ENCODE data around the gene SPEF1.

Gene SPEF1

DNA sequence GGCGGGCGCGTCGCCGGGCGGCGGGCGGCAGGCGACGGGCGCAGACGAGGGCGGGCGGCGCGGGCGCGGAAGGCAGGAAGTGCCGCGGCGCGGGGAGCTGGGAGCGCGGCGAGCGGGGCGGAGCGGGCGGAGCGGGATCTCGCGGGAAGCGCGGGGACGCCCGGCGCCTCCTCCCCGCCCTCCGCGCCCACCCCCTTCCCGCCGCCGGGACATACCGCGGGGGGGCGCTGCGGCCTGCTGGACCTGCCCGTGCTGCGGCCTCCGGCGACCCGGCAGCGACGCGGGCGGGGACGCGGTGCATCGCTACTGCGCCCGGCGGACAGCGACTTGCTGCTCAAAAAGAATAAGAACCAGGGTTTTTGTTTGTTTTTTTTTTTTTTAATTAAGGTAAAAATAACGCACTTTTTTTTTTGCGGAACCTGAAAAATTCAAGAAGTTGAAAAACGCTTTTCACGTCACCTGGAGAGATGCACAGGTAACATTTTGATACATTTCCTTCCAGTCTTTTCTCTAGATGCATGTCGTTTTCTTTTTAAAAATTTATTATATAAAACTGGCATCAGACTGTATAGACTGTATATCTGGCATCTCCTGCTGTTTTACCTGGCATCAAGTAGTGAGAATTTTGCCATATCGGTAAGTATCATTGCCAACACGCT is 5.5 kb upstream of the SPEF1 start, which contains the start of gene CENPB:
TSS of gene CENPB (minus strand) at position 76 of the 659 bp plus-strand sequence. CDS start 257 bp downstream, outside the sequence.
- peak; percentile 96 for DNase-seq

DNA sequence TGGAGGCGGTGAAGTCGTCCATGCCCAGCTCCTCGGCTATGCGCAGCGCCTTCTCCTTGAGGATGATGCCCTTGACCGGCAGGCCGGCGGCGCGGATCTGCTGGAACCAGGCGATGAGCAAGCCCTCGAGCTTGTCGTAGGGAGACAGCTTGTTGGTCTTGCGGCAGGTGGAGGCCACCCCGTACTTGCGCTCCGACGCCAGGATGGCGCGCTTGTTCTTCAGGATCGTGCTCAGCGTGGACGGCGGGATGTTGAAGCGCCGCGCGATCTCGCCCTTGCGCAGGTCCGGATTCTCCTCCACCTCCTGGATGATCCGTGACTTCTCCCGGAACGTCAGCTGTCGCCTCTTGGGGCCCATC is 4.9 kb upstream of the SPEF1 start:
- DNase-seq = peak; percentile 56

DNA sequence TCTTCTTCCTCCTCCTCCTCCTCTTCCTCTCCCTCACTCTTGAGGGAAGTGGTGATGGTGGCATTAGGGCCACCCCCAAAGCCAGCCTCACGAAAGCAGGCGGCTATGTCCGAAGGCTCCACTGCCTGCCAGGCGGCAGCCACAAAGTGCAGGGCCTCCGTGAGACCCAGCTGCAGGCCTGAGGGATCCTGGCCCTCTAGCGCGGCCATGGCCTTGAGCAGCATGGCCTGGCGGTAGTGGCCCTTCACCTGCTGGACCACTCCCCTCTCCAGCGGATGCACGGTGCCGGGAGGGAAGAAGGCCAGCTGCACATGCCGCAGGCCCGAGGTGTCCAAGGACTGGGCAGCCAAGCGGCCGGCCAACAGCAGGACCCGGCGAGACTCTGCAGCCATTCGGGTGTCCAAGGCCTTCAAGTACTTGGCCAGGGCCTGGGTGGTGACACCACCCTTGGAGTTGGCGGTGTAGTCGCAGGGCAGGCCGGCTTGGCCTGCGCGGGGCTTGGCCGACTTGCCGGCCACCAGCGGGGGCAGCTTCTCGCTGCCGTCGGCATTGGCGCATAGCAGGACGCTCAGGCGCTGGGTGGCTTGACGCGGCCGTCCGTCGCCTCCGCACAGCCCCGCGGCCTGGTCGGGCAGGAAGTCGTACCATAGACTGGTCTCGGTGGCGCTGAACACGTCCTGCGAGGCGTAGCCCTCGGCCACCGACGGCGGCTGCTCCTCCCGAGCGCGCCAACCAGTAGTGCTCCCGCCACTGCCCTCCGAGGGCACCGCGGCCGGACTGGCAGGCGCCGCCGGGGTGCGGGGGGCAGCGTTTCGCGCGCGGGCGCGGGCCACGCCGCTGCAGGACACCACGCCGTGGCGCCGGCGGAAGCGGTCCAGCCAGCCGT is 4.2 kb upstream of the SPEF1 start:
- DNase-seq = no peak

DNA sequence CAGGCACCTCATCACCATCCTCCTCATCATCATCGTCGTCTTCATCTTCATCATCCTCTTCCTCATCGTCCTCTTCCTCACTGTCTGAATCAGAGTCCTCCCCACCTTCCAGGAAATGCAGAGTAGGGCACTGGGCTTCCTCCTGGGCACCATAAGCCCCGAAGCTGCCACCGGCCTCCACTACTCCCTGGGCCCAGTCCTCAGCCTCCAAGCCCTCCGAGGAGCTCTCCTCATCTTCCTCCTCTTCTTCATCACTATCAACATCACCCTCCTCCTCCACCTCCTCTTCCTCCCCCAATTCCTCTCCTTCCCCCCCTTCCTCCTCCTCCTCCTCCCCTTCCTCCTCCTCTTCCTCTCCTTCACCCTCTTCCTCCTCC is 3.6 kb upstream of the SPEF1 start:
- DNase-seq = no peak

DNA sequence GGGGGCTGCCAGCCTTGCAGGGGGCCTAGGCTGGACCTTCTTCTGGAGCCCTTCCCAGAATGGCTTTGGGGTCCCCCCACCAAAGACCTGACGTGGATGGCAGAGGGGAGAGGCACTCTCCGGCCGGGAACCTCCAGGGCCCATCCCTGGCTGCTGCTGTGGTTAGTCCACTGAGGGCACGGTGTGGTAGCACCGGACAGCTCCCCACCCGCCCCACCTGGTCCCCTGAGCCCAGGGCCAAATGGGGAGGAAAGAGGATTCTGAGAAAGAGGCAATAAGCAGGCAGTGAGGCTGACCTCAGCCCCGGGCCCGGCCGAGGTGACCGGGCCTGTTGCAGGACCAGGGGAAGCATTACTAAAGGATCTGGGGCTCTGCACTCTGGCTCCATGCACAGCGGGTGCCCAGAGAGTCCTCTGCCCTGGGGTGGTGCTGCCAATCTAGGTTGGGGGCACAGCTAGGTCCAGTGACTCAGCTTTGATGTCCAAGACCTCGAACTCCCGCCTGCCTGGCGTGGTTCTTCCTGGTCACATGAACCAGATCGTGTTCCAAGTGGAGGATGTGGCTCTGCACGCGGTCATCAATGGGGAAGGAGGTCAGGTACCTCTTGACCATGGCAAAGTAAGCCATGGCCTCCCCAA is 3.1 kb upstream of the SPEF1 start:
- no peak for DNase-seq

DNA sequence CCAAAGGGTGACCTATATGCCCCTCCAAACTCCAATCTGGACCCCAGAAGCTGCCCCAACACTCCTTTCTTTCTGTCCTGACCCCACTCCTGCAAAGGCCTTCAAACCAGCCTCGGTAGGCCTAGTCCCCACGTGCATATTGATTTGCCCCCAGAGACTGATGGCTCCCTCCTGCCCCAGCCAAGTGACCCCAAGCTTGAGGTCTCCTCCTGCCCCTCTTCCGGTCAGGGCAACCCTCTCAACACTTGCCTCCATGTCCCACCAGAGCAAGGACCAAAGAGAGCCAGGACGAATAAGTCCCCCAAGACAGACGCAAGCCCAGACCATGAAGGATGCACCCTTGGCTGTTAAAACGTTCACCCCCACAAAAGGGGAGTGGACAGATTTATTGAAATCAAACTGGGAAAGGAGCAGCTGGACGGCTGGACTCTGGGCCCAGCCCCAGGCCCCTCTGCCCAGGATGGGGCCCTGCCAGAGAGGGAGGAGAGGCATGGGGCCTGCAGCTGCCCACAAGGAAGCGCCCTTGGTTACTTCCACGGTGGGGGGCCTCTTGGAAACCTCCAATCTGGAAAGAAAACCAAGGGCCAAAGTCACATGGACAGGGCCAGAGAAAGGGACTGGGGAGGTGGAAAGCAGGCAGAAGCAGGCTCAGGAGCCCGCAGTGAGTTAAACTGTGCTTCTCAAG is 2.4 kb upstream of the SPEF1 start:
- DNase-seq = no peak

DNA sequence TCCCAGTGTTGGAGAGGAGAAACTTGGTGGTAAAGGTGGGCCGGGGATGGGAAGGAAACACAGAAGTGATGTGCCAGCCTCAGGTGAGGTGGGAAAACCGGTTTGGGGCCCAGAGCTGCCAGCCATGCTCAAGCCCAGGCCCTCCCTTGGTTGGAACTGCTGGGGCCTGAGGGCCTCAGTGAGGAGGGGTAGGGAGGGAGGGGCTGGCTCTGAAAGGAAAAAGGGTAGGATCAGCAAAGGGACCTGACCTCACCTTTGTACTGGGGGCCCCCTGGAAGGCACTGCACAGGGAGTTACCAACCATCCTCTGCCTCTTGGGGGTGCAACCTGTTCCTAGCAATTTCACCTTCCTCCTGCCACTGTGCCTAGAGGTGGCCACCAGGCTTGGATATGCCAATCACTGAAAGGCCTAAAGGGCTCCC is 1.8 kb upstream of the SPEF1 start:
- no peak for DNase-seq

DNA sequence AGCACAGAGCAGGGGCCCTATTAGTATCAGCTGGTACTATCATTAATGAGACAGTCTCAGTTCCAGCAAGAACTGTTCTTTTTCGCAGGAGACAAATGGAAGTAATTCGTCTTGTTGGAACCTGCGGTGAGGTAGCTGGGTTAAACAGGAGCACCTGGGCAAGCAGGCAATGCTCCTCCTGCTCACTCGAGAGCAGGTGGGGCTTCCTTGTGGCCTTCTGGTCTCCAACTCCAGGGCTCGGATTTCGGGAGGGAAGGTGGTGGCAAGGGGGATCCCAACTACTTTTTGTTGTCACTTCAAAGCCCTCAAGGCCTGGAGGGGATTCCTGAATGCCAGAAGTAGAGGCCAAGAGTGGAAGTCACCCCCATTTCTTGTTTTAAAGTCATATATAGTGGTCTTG is 1.3 kb upstream of the SPEF1 start:
- no peak for DNase-seq

DNA sequence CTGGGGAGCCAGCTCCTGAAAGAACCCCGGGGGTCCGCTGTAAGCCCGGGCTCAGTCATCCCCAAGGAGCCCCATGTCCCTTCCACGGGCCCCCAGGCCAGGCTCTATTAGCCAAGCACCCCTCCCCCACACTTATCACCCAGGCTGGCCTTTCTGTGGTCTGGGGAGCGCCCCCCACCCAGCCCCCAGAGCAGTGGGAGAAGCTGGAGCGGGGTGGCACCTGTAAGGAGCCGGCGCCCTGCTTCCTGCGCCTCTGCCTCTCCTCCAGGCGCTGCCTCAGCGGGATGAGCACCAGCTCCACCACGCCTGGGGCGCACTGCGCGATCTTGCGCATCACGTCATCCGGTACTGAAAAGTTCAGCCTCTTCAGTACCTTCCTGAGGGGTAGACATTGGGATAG is 2.3 kb downstream of the SPEF1 start:
- no peak for DNase-seq

DNA sequence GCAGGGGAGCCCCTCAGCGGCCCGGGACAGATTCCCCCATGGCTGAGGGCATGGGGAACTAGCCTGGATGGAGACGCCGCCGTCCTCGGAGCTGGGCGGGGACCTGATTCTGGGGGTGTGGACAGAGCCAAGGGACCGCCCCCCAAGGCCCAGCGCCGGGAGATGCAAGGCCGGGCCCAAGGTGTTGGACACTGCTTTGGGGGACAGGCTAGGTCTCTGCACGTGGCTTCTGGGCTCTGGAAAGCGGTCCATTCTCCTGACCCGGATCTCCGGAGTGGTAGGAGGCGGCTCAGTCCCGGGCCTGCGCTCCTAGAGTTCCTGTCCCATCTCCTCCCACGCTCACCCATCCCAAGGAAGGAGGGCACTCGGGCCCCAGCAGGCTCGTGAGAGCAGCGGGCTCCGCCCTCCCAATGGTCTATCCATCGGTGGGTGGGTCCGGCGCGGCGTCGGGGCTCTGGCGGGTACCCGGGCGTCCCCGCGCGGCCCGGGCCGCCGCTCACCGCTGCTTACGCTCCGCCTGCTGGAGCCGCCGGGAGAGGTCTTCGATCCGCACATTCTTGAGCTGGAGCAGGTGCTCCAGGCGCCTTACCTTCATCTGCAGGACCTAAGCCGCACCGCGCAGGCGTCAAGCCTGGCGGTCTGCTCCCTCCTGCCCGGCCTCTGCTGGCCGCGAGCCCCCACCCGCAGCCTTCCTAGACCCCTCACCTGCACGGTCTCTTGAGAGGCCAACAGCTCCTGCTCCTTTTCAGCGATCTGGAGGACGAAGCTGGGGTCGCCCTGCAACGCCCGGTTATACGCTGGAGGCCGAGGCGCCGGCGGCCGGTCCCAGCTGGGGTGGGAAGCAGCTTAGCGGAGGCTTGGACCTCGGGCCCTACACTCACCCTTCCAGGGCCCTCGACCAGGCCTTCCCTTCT is 3.3 kb downstream of the SPEF1 start:
- peak; percentile 57 for DNase-seq

DNA sequence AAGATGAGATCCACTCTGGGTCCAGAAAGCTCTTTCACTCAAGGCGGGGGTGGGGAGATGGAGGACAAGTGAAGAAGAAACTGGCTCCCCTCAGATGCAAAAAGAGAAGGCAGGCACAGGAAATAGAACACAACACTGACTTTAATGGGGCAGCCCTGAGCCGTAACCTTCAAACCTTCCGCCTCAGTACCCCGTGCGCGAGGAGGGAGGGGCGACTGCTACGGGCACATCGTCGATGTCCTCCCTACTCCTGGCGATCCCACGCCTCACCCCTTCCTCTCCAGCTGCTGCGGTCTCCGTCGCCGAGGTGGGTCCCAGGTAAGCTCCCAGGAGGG is 3.9 kb downstream of the SPEF1 start:
- DNase-seq = no peak

DNA sequence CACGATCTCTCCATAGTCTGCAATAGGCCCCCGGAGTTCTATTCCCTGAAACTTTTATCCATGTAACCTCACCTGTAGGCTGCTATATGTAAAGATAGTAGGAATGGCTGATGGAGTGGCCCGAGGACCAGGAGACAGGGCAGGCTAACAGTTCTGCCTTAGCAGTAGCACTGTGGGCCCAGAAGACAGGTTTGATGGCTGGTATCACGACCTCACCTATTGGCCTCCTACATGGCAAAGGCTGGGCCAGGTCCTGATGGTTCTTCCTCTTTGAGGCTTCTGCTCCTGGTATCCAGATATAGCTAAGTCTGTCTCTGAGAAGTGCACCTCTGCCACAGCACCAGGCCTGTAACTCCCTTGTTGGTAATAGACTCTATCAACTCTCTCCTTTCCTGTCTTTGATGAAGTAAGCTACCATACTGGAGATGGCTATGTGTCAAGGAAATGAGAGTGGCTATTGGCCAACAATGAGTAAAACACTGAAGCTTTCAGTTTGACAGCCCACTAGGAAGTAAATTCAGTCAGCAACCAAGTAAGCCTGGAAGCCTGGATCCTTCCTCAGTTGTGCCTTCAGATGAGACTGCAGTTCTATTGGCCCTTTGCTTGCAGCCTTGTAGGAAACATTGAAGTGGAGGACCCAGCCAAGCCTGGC is 5.7 kb downstream of the SPEF1 start:
- peak; percentile 62 for DNase-seq

DNA sequence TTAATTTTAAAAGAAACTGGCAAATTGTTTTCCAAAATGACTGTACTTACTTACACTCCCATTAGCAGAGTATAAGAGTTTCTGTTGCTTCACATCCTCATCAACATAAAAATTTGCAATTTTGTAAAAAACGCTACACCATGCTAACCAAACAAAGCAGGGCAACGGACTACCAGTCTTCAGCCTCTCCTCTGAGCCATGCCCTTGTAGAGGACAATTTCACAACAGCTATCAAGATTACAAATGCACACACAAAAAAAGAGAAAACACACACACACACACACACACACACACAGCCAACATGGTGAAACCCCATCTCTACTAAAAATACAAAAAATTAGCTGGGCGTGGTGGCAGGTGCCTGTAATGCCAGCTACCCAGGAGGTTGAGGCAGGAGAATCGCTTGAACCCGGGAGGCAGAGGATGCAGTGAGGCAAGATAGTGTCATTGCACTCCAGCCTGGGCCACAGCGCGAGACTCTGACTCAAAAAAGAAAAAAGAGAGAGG is 9.6 kb downstream of the SPEF1 start:
- no peak for DNase-seq

DNA sequence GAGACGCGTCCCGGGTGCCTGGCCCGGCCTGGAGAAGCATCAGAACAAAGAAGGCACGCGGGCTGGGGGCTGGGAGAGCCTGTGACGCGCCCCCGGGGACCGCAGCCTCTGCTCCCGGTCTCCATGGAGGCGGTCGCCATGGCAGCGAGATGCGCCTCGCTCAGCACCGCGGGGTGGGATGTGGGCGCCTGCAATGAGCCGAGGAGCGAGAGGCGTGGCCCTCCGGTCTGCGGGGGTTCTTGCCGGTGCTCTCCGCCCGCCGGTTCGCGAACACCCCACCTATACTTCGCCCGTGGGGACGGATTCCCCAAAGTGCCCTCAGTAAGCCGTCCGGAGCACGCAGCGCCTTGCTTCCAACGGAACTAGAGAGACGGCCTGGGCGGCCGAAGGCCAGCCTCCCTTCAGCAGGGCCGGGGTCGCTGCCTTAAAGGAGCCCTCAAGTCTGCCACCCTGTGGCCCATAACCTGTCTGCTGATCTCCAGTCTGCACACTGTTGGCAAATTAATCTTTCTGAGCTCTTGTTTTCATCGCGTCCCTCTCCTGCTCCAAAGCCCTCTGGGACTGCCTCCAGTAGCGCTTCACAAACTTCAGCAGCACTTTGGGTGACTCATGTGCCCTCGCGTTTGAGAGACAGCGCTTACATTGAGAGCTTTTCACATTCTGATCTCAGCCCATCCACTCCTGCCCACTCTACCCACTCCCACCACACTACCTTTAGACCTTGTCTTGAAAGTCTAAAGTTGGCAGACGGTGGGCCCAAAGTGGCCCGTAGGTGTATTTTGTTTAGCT is 12.7 kb downstream of the SPEF1 start:
- DNase-seq = peak; percentile 54

DNA sequence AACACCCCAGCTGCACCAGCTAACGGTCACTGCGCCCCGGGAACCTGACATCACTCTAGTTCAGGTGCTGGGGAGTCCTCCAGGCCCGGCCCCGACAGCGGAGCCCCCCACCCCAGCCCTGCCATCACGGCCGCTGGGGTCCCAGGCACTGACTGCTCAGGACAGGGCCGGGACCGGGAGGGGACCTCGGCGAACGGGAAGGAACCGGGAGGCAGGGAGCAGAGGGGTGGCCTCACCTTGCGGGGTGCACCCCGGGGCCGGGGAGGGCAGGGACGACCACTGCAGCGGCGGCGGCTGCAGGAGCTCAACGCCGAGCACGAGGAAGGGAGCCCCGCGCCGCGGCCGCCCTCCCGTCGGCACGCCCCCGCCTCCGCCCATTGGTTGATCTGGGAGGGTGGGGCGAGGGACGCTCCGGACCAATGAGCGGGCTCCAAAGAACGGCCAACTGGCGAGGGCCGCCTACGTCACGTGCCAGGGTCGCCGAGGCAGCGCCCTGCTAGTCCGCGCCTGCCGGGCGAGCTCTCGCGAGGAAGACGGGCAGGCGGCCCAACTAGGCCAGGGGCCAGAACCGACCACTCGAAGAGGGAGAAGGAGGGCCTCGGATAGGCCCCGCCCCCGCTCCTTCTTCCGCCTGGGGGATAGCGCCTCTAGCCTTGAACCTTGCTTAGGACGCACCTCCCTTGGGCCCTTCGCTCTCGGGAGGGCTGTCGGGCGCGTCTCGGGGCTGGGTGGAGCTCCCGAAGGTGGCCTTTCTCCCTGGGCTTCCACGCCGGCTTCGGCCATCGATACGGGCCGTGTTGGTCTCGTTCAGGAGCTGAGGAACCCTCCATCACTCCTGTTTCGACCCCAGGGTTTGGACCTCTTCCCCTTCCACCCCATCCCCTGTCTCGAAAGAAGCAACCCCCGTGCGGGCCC is 13.6 kb downstream of the SPEF1 start, which contains the start of gene ADISSP:
TSS of gene ADISSP (minus strand) at position 327 of the 915 bp plus-strand sequence. CDS start 7,653 bp downstream, outside the sequence.
- peak; percentile 99 for DNase-seq

DNA sequence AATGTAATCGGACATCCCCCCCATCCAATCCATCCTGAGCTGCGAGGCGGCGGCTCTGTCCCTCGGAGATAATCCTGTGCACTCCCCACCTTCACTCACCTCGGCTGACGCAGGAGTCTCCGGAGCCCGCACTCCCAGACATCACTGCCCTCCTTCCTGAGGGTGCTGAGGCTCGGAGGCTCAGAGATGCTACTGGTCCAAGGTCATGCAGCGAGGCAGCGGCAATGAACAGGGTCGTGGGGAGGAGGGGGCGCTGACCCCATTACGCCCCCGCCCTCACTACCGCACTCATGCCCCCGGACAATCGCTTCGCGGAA is 14.2 kb downstream of the SPEF1 start:
- no peak for DNase-seq

DNA sequence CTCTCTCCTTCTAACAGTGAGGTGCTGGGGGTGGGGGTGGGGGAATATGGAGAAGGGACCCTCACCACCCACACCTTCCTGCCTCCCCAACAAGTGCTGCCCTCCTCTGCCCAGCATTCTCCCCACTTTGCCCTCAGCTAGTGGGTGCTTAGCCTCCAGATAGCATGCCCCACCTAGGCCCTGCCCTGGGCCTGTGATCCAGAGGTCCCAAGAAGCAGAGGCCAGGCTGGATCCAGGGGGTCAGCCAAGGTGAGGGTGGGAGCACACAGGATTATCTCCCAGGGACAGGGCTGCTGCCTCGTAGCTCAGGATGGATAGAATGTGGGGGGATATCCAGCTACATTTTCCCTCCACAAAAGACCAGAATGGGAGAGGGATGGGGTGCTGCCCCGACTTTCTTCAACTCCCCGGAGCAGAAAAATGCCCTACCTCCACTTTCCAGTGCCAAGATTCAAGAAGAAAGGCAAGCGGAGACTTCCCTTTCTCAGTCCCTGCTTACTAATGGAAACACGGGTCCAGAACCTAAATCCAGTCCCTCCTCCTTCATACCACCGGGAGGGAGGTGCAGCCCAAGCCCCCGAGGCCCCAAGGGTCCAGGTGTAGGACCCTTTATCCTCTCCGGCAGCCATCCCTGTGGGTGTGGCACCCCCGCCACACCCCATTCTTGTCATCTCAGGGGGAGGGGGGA is 14.7 kb downstream of the SPEF1 start:
- peak; percentile 30 for DNase-seq

DNA sequence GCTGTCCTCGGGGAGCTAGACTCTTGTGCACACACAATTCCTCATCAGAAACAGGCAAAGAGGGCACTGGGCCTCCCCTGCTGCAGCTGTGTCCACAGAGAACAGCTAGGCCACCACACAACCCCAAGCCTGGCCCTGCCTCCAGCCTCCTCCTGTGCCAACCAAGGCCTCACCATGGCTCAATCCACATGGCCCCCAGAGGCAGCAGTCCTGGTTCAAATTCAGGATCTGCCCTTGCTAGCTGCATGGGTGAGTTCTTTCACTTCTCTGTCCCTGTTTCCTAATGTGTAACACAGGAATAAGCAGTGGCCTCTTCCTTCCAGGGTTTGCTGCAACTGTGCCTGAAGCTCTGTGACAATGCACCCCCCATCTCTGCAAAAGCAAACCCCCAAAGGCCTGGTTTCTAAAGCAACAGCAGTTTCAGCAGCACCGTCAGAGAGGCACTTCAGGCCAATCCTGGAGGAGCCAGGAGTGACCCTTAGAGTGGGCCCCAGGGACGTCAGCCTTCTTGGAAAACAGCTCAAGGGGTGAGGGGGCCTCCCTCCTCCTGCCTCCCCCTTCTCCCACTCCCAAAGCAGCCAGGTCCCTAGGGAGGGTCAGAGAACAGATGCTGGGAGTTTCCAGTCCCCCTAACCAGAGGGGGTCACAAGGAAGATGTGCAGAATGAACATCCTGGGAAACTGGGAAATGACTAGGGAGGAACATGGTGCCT is 15.9 kb downstream of the SPEF1 start:
- peak; percentile 63 for DNase-seq

Data from suppressor macrophage treated with lipopolysaccharide for 4 hours (primary cell).